OCI-LY3 (cell line): ENCODE measurements around the gene HBS1L.

Experiments
- EZH2phosphoT487 ChIP-seq: fragments of 200-600 bp; shearing (Covaris generic); IDR thresholded peaks from 2 replicates; pipeline ENCODE4 v1.6.1; 2018; ENCODE audit warnings: antibody characterized with exemption, mixed run types, low read depth
- TF ChIP-seq, protein P1 (sequence below): fragments of 200-600, 300-600 bp; sonication (generic); IDR thresholded peaks from 2 replicates; pipeline ENCODE4 v1.5.1; 2014; ENCODE audit warnings: antibody characterized with exemption, low read length, low read depth

- TF ChIP-seq, protein P1, sequence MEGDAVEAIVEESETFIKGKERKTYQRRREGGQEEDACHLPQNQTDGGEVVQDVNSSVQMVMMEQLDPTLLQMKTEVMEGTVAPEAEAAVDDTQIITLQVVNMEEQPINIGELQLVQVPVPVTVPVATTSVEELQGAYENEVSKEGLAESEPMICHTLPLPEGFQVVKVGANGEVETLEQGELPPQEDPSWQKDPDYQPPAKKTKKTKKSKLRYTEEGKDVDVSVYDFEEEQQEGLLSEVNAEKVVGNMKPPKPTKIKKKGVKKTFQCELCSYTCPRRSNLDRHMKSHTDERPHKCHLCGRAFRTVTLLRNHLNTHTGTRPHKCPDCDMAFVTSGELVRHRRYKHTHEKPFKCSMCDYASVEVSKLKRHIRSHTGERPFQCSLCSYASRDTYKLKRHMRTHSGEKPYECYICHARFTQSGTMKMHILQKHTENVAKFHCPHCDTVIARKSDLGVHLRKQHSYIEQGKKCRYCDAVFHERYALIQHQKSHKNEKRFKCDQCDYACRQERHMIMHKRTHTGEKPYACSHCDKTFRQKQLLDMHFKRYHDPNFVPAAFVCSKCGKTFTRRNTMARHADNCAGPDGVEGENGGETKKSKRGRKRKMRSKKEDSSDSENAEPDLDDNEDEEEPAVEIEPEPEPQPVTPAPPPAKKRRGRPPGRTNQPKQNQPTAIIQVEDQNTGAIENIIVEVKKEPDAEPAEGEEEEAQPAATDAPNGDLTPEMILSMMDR: no peak
- TF ChIP-seq EZH2phosphoT487: no peak
These were observed 41.9 kb upstream of the HBS1L start for GRCh38 chr6:135096403-135097130.
